Activated CD4-positive, alpha-beta T cell treated with anti-CD3 and anti-CD28 coated beads for 36 hours (primary cell): ENCODE data around the gene UNC5C. TPM values are rescaled to one million over a fixed set of nuclear protein-coding genes. Genes with fewer than 3 reads are reported as not detected.

Experiments used
- ATAC-seq: fragments of 200-7000 bp; cut with Tn5 transposase; one replicate; pipeline ENCODE4 v1.10.0; 2021; ENCODE audit warnings: mild to moderate bottlenecking, moderate library complexity
- CTCF ChIA-PET: fragments of 350-600 bp; sonication (Branson Sonifier 250); formaldehyde crosslinking; loops from one replicate; lab custom pipeline; 2021; ENCODE audit warnings: antibody characterized with exemption; lab: Charles Lee
- POLR2A ChIA-PET: fragments of 350-600 bp; sonication (Branson Sonifier 250); formaldehyde crosslinking; loops from one replicate; lab custom pipeline; 2021; ENCODE audit warnings: antibody characterized with exemption, inconsistent platforms; lab: Charles Lee
- DNase-seq: peaks from one replicate; pipeline ENCODE4 v3.0.0-alpha.2; 2020
- H3K27ac Mint-ChIP-seq: one replicate; pipeline ENCODE4 v1.8.0; 2021; ENCODE audit warnings: mixed read lengths
- H3K27me3 Mint-ChIP-seq: one replicate; pipeline ENCODE4 v1.8.0; 2021; ENCODE audit warnings: mixed read lengths
- H3K36me3 Mint-ChIP-seq: one replicate; pipeline ENCODE4 v1.8.0; 2021; ENCODE audit warnings: low read depth, mixed read lengths
- H3K4me1 Mint-ChIP-seq: one replicate; pipeline ENCODE4 v1.8.0; 2021; ENCODE audit warnings: mixed read lengths
- H3K4me3 Mint-ChIP-seq: one replicate; pipeline ENCODE4 v1.8.0; 2021; ENCODE audit warnings: mild to moderate bottlenecking, moderate library complexity, mixed read lengths
- H3K9me3 Mint-ChIP-seq: one replicate; pipeline ENCODE4 v1.8.0; 2021; ENCODE audit warnings: low read depth, mixed read lengths
- intact Hi-C, 2 experiments: fragments of 100-400 bp; cut with DNase I in 1 of 2; cut with micrococcal nuclease in 1 of 2; formaldehyde crosslinking; loops; one replicate each; pipeline versions ENCODE4 v1.14.2 to v1.15.1; 2022 to 2024; cut with DNase I, micrococcal nuclease
- total RNA-seq, 2 experiments: library from RNA; stranded (reverse); gene quantifications; one replicate each; pipeline ENCODE4 v1.2.3, GENCODE V29; 2021

UNC5C gene
- under 1 TPM in 1 of 2 experiments, not detected in 1; 0.07 TPM for total RNA-seq

- Mint-ChIP-seq H3K4me1 (peaks cover 20% of the 10 kb centered on the region), H3K4me3 (peak within 1 kb of the TSS; percentile 66), H3K9me3 (no peaks in the 10 kb centered on the region), H3K27me3 (peaks cover 61% of the 10 kb centered on the region), H3K27ac (no peak within 1 kb of the TSS), H3K36me3 (no peaks in the 10 kb centered on the region)
- DNase-seq, result peak; percentile 8
- POLR2A ChIA-PET, result no interaction called here
- ATAC-seq, result peak; percentile 10
- intact Hi-C loops, result no loop called here
- CTCF ChIA-PET, result no interaction called here
These were observed at the start of gene UNC5C for GRCh38 chr4:95548738-95549245. Gene UNC5C (minus strand): TSS chr4:95548973.

GRCh38 chr4:95596676-95597075 lies 47.9 kb upstream of the UNC5C start:
- Mint-ChIP-seq H3K4me1 (peaks cover 7% of the 10 kb centered on the region), H3K4me3 (no peak overlapping the region), H3K36me3 (no peaks in the 10 kb centered on the region), H3K9me3 (no peaks in the 10 kb centered on the region), H3K27ac (no peak overlapping the region), H3K27me3 (peaks cover 5% of the 10 kb centered on the region)
- ChIA-PET POLR2A (no interaction called here), CTCF (interaction anchor here (1.5 kb wide), 1 partner anchor 19 kb away, joined by 3 read pairs; no protein-coding TSS in a partner anchor)
- intact Hi-C loops, result no loop called here
- DNase-seq (no peak), ATAC-seq (no peak)

GRCh38 chr4:95594629-95595028 lies 45.9 kb upstream of the UNC5C start:
- CTCF ChIA-PET, result no interaction called here
- ATAC-seq (no peak), DNase-seq (no peak)
- POLR2A ChIA-PET, result no interaction called here
- no peak overlapping the region for H3K27ac Mint-ChIP-seq
- H3K27me3 Mint-ChIP-seq, result no peaks in the 10 kb centered on the region
- intact Hi-C loops, result no loop called here
- H3K9me3 Mint-ChIP-seq, result no peaks in the 10 kb centered on the region
- H3K36me3 Mint-ChIP-seq, result no peaks in the 10 kb centered on the region
- H3K4me3 Mint-ChIP-seq, result no peak overlapping the region
- no peaks in the 10 kb centered on the region for H3K4me1 Mint-ChIP-seq

- no peak overlapping the region for H3K27ac Mint-ChIP-seq
- CTCF ChIA-PET, result no interaction called here
- no peaks in the 10 kb centered on the region for H3K9me3 Mint-ChIP-seq
- DNase-seq (no peak), ATAC-seq (no peak)
- H3K36me3 Mint-ChIP-seq, result no peaks in the 10 kb centered on the region
- intact Hi-C loops, result no loop called here
- H3K27me3 Mint-ChIP-seq, result no peaks in the 10 kb centered on the region
- no peak overlapping the region for H3K4me3 Mint-ChIP-seq
- POLR2A ChIA-PET, result no interaction called here
- H3K4me1 Mint-ChIP-seq, result no peaks in the 10 kb centered on the region
These were observed 45.2 kb upstream of the UNC5C start for GRCh38 chr4:95594013-95594412.

GRCh38 chr4:95591278-95591677 lies 42.5 kb upstream of the UNC5C start:
- ChIA-PET CTCF (no interaction called here), POLR2A (no interaction called here)
- DNase-seq, result no peak
- no peak overlapping the region for H3K27ac Mint-ChIP-seq
- intact Hi-C loops, result no loop called here
- H3K36me3 Mint-ChIP-seq, result no peaks in the 10 kb centered on the region
- ATAC-seq, result no peak
- H3K9me3 Mint-ChIP-seq, result no peaks in the 10 kb centered on the region
- no peak overlapping the region for H3K4me3 Mint-ChIP-seq
- no peaks in the 10 kb centered on the region for H3K4me1 Mint-ChIP-seq
- peaks cover 3% of the 10 kb centered on the region for H3K27me3 Mint-ChIP-seq

- ChIA-PET POLR2A (no interaction called here), CTCF (no interaction called here)
- Mint-ChIP-seq H3K9me3 (no peaks in the 10 kb centered on the region), H3K36me3 (no peaks in the 10 kb centered on the region), H3K27me3 (peaks cover 3% of the 10 kb centered on the region), H3K4me1 (no peaks in the 10 kb centered on the region), H3K27ac (no peak overlapping the region), H3K4me3 (no peak overlapping the region)
- no peak for DNase-seq
- ATAC-seq, result no peak
- intact Hi-C loops, result no loop called here
These were observed 41.8 kb upstream of the UNC5C start for GRCh38 chr4:95590615-95591014.

GRCh38 chr4:95585016-95585695 lies 36.4 kb upstream of the UNC5C start:
- ATAC-seq, result no peak
- Mint-ChIP-seq H3K27me3 (peaks cover 3% of the 10 kb centered on the region), H3K27ac (no peak overlapping the region), H3K4me1 (peaks cover 2% of the 10 kb centered on the region), H3K36me3 (no peaks in the 10 kb centered on the region), H3K4me3 (no peak overlapping the region), H3K9me3 (peaks cover 3% of the 10 kb centered on the region)
- POLR2A ChIA-PET, result no interaction called here
- CTCF ChIA-PET, result no interaction called here
- intact Hi-C loops, result no loop called here
- DNase-seq, result no peak

- no peak for ATAC-seq
- intact Hi-C loops, result no loop called here
- Mint-ChIP-seq H3K4me3 (no peak overlapping the region), H3K27ac (no peak overlapping the region), H3K4me1 (peaks cover under 1% of the 10 kb centered on the region), H3K27me3 (peaks cover 1% of the 10 kb centered on the region), H3K9me3 (peaks cover 12% of the 10 kb centered on the region), H3K36me3 (no peaks in the 10 kb centered on the region)
- DNase-seq, result no peak
- CTCF ChIA-PET, result no interaction called here
- POLR2A ChIA-PET, result no interaction called here
These were observed 31.5 kb upstream of the UNC5C start for GRCh38 chr4:95580226-95580625.

- Mint-ChIP-seq H3K27me3 (peaks cover 1% of the 10 kb centered on the region), H3K9me3 (peaks cover 2% of the 10 kb centered on the region), H3K4me1 (no peaks in the 10 kb centered on the region), H3K4me3 (no peak overlapping the region), H3K27ac (no peak overlapping the region), H3K36me3 (no peaks in the 10 kb centered on the region)
- ChIA-PET POLR2A (no interaction called here), CTCF (no interaction called here)
- ATAC-seq (no peak), DNase-seq (no peak)
- intact Hi-C loops, result no loop called here
These were observed 23.7 kb upstream of the UNC5C start for GRCh38 chr4:95572304-95572991.

- no peak for ATAC-seq
- Mint-ChIP-seq H3K27ac (no peak overlapping the region), H3K4me3 (no peak overlapping the region), H3K9me3 (peaks cover 2% of the 10 kb centered on the region), H3K36me3 (no peaks in the 10 kb centered on the region), H3K27me3 (peaks cover 1% of the 10 kb centered on the region), H3K4me1 (no peaks in the 10 kb centered on the region)
- no peak for DNase-seq
- POLR2A ChIA-PET, result no interaction called here
- CTCF ChIA-PET, result interaction anchor here (0.6 kb wide), 1 partner anchor 373 kb away, joined by 3 read pairs; no protein-coding TSS in a partner anchor
- intact Hi-C loops, result no loop called here
These were observed 22.8 kb upstream of the UNC5C start for GRCh38 chr4:95571577-95571976.

- Mint-ChIP-seq H3K36me3 (no peaks in the 10 kb centered on the region), H3K4me3 (no peak overlapping the region), H3K27me3 (peaks cover 2% of the 10 kb centered on the region), H3K4me1 (no peaks in the 10 kb centered on the region), H3K27ac (no peak overlapping the region), H3K9me3 (no peaks in the 10 kb centered on the region)
- ChIA-PET POLR2A (no interaction called here), CTCF (no interaction called here)
- intact Hi-C loops, result no loop called here
- ATAC-seq (no peak), DNase-seq (no peak)
These were observed 15.0 kb upstream of the UNC5C start for GRCh38 chr4:95563638-95564337.
